Ovary (tissue), 3 donors: ENCODE results near the gene FRZB.

Experiments
- CTCF ChIP-seq, 3 donors: fragments of 450-650 bp in 2 of 3; fragments of 200-600 bp in 1 of 3; IDR thresholded peaks; one replicate each; pipeline versions ENCODE4 v1.5.1 to v1.8.0; 2016 to 2022; ENCODE audit warnings: antibody characterized with exemption in 3 of 3, mild to moderate bottlenecking in 1 of 3
- EP300 ChIP-seq: sonication (generic); formaldehyde crosslinking; IDR thresholded peaks from one replicate; pipeline ENCODE4 v1.6.1; 2017; ENCODE audit warnings: antibody characterized with exemption
- POLR2A ChIP-seq: fragments of 450-650 bp; IDR thresholded peaks from one replicate; pipeline ENCODE4 v1.6.1; 2017; ENCODE audit warnings: antibody characterized with exemption, mild to moderate bottlenecking, moderate library complexity
- donor health status: DM: no; HTN: no; CAD: no.

GRCh38 chr2:182821182-182821581, 45.3 kb downstream of the FRZB start:
- TF ChIP-seq CTCF (IDR thresholded peaks at IDR 0.05): no peak
- no peak for TF ChIP-seq EP300
- no peak for TF ChIP-seq POLR2A
